NCI-H1436 (cell line): ENCODE measurements around the gene GPRASP2.
"Not testable (repeated sequence)": the region's sequence is repeated elsewhere in the genome, so short reads cannot be mapped to it uniquely, and the experiment has no call there.

Experiments used
- DNase-seq: peaks from one replicate; lab custom pipeline; 2025; lab: John Stamatoyannopoulos, UW

The GPRASP2 gene

GRCh38 chrX:102712216-102712966 lies at the start of gene GPRASP2:
TSS of gene GPRASP2 (plus strand) at chrX:102712448. CDS start at chrX:102714870, 2,422 bp downstream.
- peak; percentile 26 for DNase-seq

- not testable (repeated sequence) for DNase-seq
Measured at GRCh38 chrX:102663820-102664219, 48.4 kb upstream of the GPRASP2 start.

- DNase-seq, result not testable (repeated sequence)
Measured at GRCh38 chrX:102667034-102667433, 45.2 kb upstream of the GPRASP2 start.

- DNase-seq, result no peak
Measured at GRCh38 chrX:102669526-102669925, 42.7 kb upstream of the GPRASP2 start.

GRCh38 chrX:102672856-102673255 lies 39.4 kb upstream of the GPRASP2 start:
- DNase-seq, result no peak

- not testable (repeated sequence) for DNase-seq
Measured at GRCh38 chrX:102677479-102677878, 34.8 kb upstream of the GPRASP2 start.

- DNase-seq, result no peak
Measured at GRCh38 chrX:102684772-102685520, 27.3 kb upstream of the GPRASP2 start.

GRCh38 chrX:102694749-102695148 lies 17.5 kb upstream of the GPRASP2 start:
- DNase-seq, result no peak

GRCh38 chrX:102696306-102696705 lies 15.9 kb upstream of the GPRASP2 start:
- no peak for DNase-seq

GRCh38 chrX:102697494-102697893 lies 14.8 kb upstream of the GPRASP2 start:
- DNase-seq, result no peak

- no peak for DNase-seq
Measured at GRCh38 chrX:102708900-102709299, 3.3 kb upstream of the GPRASP2 start.

- no peak for DNase-seq
Measured at GRCh38 chrX:102711872-102712215, 404 bp upstream of the GPRASP2 start.

- DNase-seq, result peak; percentile 57
Measured at GRCh38 chrX:102712981-102713625, 855 bp downstream of the GPRASP2 start.

- DNase-seq, result no peak
Measured at GRCh38 chrX:102714994-102715393, 2.7 kb downstream of the GPRASP2 start.

GRCh38 chrX:102715967-102716366 lies 3.7 kb downstream of the GPRASP2 start:
- no peak for DNase-seq

GRCh38 chrX:102720237-102721168 lies 8.3 kb downstream of the GPRASP2 start, which contains the start of gene GPRASP3:
TSS of gene GPRASP3 (plus strand) at chrX:102720743. CDS start at chrX:102748996, 28,253 bp downstream.
- peak; percentile 74 for DNase-seq

- not testable (repeated sequence) for DNase-seq
Measured at GRCh38 chrX:102721169-102721506, 8.9 kb downstream of the GPRASP2 start.

GRCh38 chrX:102723456-102723855 lies 11.2 kb downstream of the GPRASP2 start:
- DNase-seq, result no peak

- no peak for DNase-seq
Measured at GRCh38 chrX:102727761-102728160, 15.5 kb downstream of the GPRASP2 start.

GRCh38 chrX:102728646-102729045 lies 16.4 kb downstream of the GPRASP2 start:
- DNase-seq, result no peak

GRCh38 chrX:102739657-102740056 lies 27.4 kb downstream of the GPRASP2 start:
- peak; percentile 6 for DNase-seq

- DNase-seq, result no peak
Measured at GRCh38 chrX:102744307-102744706, 32.1 kb downstream of the GPRASP2 start.
